Kidney (tissue), 14 donors: Measurements from ENCODE around the gene CALD1. TPM values are rescaled to one million over a fixed set of nuclear protein-coding genes. Genes with fewer than 3 reads are reported as not detected.

ENCODE experiments used
- DNase-seq, 5 donors: peaks; one replicate each; pipeline ENCODE4 v3.0.0-alpha.2; 2013 to 2020
- FAIRE-seq: peaks from 2 replicates; lab custom pipeline; 2012; peaks lifted over from hg19 to GRCh38; lab: Jason Lieb, UNC
- H3K27ac ChIP-seq, 2 donors: one replicate each; pipeline ENCODE4 v1.7.0; 2013; ENCODE audit warnings: low read depth in 2 of 2, low read length in 2 of 2, inconsistent platforms in 1 of 2
- H3K27me3 ChIP-seq: one replicate; pipeline ENCODE4 v1.7.1; 2013; ENCODE audit warnings: low read length, inconsistent platforms; ENCODE audit not compliant: control insufficient read depth, insufficient read depth
- H3K36me3 ChIP-seq, 3 donors: one replicate each; pipeline versions ENCODE4 v1.7.0 to v1.7.1; 2013; ENCODE audit warnings: low read length in 3 of 3, control low read depth in 1 of 3, inconsistent platforms in 1 of 3; ENCODE audit not compliant: insufficient read depth in 3 of 3, control insufficient read depth in 2 of 3
- H3K4me1 ChIP-seq, 3 donors: one replicate each; pipeline versions ENCODE4 v1.7.0 to v1.7.1; 2013; ENCODE audit warnings: low read length in 3 of 3, inconsistent platforms in 1 of 3, low read depth in 1 of 3; ENCODE audit not compliant: control insufficient read depth in 2 of 3, insufficient read depth in 2 of 3
- H3K4me3 ChIP-seq, 3 donors: one replicate each; pipeline versions ENCODE4 v1.7.0 to v1.8.1; 2013; ENCODE audit warnings: low read length in 3 of 3, control low read depth in 1 of 3, inconsistent platforms in 1 of 3
- H3K9ac ChIP-seq, 3 donors: one replicate each; pipeline versions ENCODE4 v1.7.0 to v1.7.1; 2013; ENCODE audit warnings: low read length in 3 of 3, control low read depth in 1 of 3, inconsistent platforms in 1 of 3
- H3K9me3 ChIP-seq, 3 donors: one replicate each; pipeline versions ENCODE4 v1.7.0 to v1.7.1; 2013; ENCODE audit warnings: low read length in 3 of 3, control low read depth in 1 of 3, inconsistent platforms in 1 of 3; ENCODE audit not compliant: control insufficient read depth in 2 of 3, insufficient read depth in 1 of 3
- CTCF ChIP-seq: IDR thresholded peaks from 3 replicates; pipeline ENCODE4 v1.5.1; 2012; ENCODE audit warnings: mild to moderate bottlenecking, moderate library complexity, borderline replicate concordance; ENCODE audit not compliant: insufficient read depth; ENCODE audit errors: extremely low read depth
- intact Hi-C: fragments of 100-400 bp; cut with DNase I; formaldehyde crosslinking; loops from one replicate; pipeline ENCODE4 v1.11.1; 2022
- polyA plus RNA-seq: library from polyadenylated mRNA; stranded (reverse); fragments of 350-450 nt; fragmentation: Illumina TruSeq; extraction: RNeasy Lipid Tissue Mini Kit (QIAGEN cat#74804); gene quantifications from one replicate; pipeline ENCODE4 v1.2.3, GENCODE V29; 2014; ENCODE audit warnings: low read depth, low replicate concordance; ENCODE audit not compliant: insufficient read depth
- total RNA-seq: library from RNA; stranded (reverse); fragmentation: NEBNext Ultra II Directional; extraction: Animal tissue kit (Norgen Biotek cat#: 25700); gene quantifications from one replicate; pipeline ENCODE4 v1.2.1, GENCODE V29; 2021
- donor health status: control.
- donor health status: control.
- donor health status: control.
- donor health status: control.
- donor health status: control.
- donor health status: DM: yes; HTN: yes; CAD: no.
- donor health status: Normal renal cell carcinoma (clear cell type).

Gene CALD1
- total and polyA plus RNA-seq, 2 donors from 2014 or later: 72.7 to 218 TPM

GRCh38 chr7:134814730-134815364 lies 35.4 kb downstream of the CALD1 start:
- intact Hi-C loops: no loop called here

DNA sequence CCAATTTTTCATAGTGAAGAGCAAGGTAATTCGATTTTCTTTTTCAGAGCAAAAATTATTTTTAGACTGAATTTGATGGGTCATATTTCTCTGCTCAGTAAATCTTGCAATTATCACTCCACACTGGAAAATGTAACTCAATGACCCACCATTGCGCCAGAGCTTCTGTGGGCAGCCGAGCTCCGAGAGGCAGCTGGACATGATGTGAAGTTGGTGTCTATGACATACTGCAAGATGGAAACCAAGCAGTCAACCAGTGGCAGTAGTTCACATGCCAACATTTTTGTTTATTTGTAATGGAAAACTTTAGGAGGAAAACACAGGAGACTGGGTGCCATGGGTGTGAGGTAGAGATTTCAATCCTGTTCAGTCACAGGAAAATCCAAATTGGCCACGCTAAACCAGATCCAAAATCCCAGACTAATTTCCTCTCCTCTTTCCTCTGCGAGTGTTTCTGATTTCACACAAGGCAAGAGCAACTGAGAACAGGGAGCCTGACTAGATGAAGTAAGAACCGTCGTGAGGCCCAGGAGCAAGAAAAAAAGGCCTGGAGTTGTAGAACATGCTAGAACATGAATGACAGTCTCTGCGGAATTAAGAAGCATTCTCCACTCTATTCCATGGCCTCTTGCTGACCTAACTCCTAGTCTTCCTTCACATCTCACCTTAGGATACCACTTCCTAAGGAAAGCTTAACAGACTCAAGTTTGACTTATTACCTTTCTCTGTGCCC lies 39.3 kb downstream of the CALD1 start:
- H3K4me3 ChIP-seq: no peak overlapping the region
- intact Hi-C loops: no loop called here
- no peak overlapping the region for H3K27ac ChIP-seq
- no peaks in the 10 kb centered on the region for H3K9me3 ChIP-seq
- H3K4me1 ChIP-seq: peaks cover 0 to 6% (median 0%) of the 10 kb centered on the region in 3 donors
- no peak for TF ChIP-seq CTCF
- FAIRE-seq (no peak), DNase-seq (no peak)
- no peak overlapping the region for H3K9ac ChIP-seq
- H3K27me3 ChIP-seq: no peaks in the 10 kb centered on the region
- H3K36me3 ChIP-seq: no peaks in the 10 kb centered on the region

More at GRCh38 chr7:134814730-134815364, 35.4 kb downstream of the CALD1 start:
- H3K36me3 ChIP-seq: no peaks in the 10 kb centered on the region
- H3K9me3 ChIP-seq: no peaks in the 10 kb centered on the region
- peaks cover 0 to 15% (median 0%) of the 10 kb centered on the region in 3 donors for H3K4me1 ChIP-seq
- DNase-seq: no peak
- H3K27ac ChIP-seq: peak overlapping the region in 1 of 2 donors; percentile 36
- no peak for FAIRE-seq
- no peaks in the 10 kb centered on the region for H3K27me3 ChIP-seq
- H3K4me3 ChIP-seq: no peak overlapping the region
- H3K9ac ChIP-seq: no peak overlapping the region
- no peak for TF ChIP-seq CTCF

GRCh38 chr7:134819401-134819800 lies 40.0 kb downstream of the CALD1 start:
- H3K36me3 ChIP-seq: no peaks in the 10 kb centered on the region
- H3K27me3 ChIP-seq: no peaks in the 10 kb centered on the region
- no peaks in the 10 kb centered on the region for H3K9me3 ChIP-seq
- H3K9ac ChIP-seq: no peak overlapping the region
- DNase-seq: no peak
- FAIRE-seq: no peak
- H3K4me3 ChIP-seq: no peak overlapping the region
- intact Hi-C loops: no loop called here
- TF ChIP-seq CTCF: no peak
- H3K27ac ChIP-seq: no peak overlapping the region
- H3K4me1 ChIP-seq: peaks cover 0 to 1% (median 0%) of the 10 kb centered on the region in 3 donors
